Tibial nerve (tissue), 4 donors: ENCODE results near the gene PPP2R5B.

Experiments
- CTCF ChIP-seq, 5 experiments: fragments of 200-600 bp in 3 of 5; fragments of 450-650 bp in 2 of 5; sonication (generic) in 3 of 5; IDR thresholded peaks; one replicate each; pipeline ENCODE4 v1.5.1; 2016 to 2019; ENCODE audit warnings: antibody characterized with exemption in 5 of 5, mild to moderate bottlenecking in 3 of 5, moderate library complexity in 2 of 5
- EP300 ChIP-seq, 2 donors: sonication (generic); formaldehyde crosslinking; IDR thresholded peaks; one replicate each; pipeline ENCODE4 v1.6.1; 2017; ENCODE audit warnings: antibody characterized with exemption in 2 of 2, mild to moderate bottlenecking in 1 of 2

GRCh38 chr11:64923944-64924909 is at the start of gene PPP2R5B:
- TF ChIP-seq CTCF (IDR thresholded peaks at IDR 0.05) (peak in 2 of 5 experiments; percentile 16 to 67), EP300 (IDR thresholded peaks at IDR 0.05) (peak; percentile 59 to 83)
